Fibroblast of villous mesenchyme (primary cell): ENCODE results near the gene ZNF81. TPM values are rescaled to one million over a fixed set of nuclear protein-coding genes. Genes with fewer than 3 reads are reported as not detected.
"Not testable (repeated sequence)": the region's sequence is repeated elsewhere in the genome, so short reads cannot be mapped to it uniquely, and the experiment has no call there.

Experiments
- DNase-seq: peaks from one replicate; pipeline ENCODE4 v3.0.0-alpha.2; 2010; ENCODE audit warnings: low read depth
- H3K4me3 ChIP-seq: 2 replicates; pipeline ENCODE4 v1.5.1; 2011; ENCODE audit warnings: low read depth, mild to moderate bottlenecking, low read length
- CTCF ChIP-seq: IDR thresholded peaks from 2 replicates; pipeline ENCODE4 v1.5.1; 2012; ENCODE audit warnings: low read depth, mild to moderate bottlenecking, low read length; ENCODE audit not compliant: insufficient read depth
- total RNA-seq: library from RNA; depleted of rRNA; stranded (reverse); fragments of >200 nt; gene quantifications from 2 replicates; pipeline ENCODE4 v1.2.3, GENCODE V29; 2012

The ZNF81 gene
- 6.8 and 9.1 TPM in 2 replicates for total RNA-seq

GRCh38 chrX:47836164-47837072 lies at the start of gene ZNF81:
Gene ZNF81 (plus strand): TSS chrX:47836902. CDS start chrX:47846268, 9,366 bp downstream.
- H3K4me3 ChIP-seq: peak within 1 kb of the TSS; percentile 64
- no peak for TF ChIP-seq CTCF
- peak; percentile 97 for DNase-seq

GRCh38 chrX:47796433-47796906 lies 40.2 kb upstream of the ZNF81 start:
- DNase-seq: peak; percentile 28
- TF ChIP-seq CTCF: no peak
- no peak overlapping the region for H3K4me3 ChIP-seq

GRCh38 chrX:47797084-47797483 lies 39.6 kb upstream of the ZNF81 start:
- no peak for TF ChIP-seq CTCF
- no peak overlapping the region for H3K4me3 ChIP-seq
- DNase-seq: no peak

- no peak overlapping the region for H3K4me3 ChIP-seq
- no peak for DNase-seq
- TF ChIP-seq CTCF: no peak
Measured at GRCh38 chrX:47798861-47799260, 37.8 kb upstream of the ZNF81 start.

- no peak overlapping the region for H3K4me3 ChIP-seq
- TF ChIP-seq CTCF: no peak
- peak; percentile 10 for DNase-seq
Measured at GRCh38 chrX:47802589-47802988, 34.1 kb upstream of the ZNF81 start.

- H3K4me3 ChIP-seq, DNase-seq: not testable (repeated sequence)
Measured at GRCh38 chrX:47803103-47803502, 33.6 kb upstream of the ZNF81 start.

GRCh38 chrX:47804315-47804714 lies 32.4 kb upstream of the ZNF81 start:
- no peak for DNase-seq
- TF ChIP-seq CTCF: no peak
- H3K4me3 ChIP-seq: no peak overlapping the region

- not testable (repeated sequence) for H3K4me3 ChIP-seq, DNase-seq
Measured at GRCh38 chrX:47805844-47806243, 30.9 kb upstream of the ZNF81 start.

GRCh38 chrX:47806415-47807271 lies 30.1 kb upstream of the ZNF81 start:
- not testable (repeated sequence) for H3K4me3 ChIP-seq, DNase-seq

GRCh38 chrX:47807272-47807538 lies 29.5 kb upstream of the ZNF81 start:
- not testable (repeated sequence) for H3K4me3 ChIP-seq, DNase-seq
